HFFc6 (cell line): ENCODE data around the gene MYO18B. TPM values are rescaled to one million over a fixed set of nuclear protein-coding genes. Genes with fewer than 3 reads are reported as not detected.

ENCODE experiments used
- DNase-seq: peaks from one replicate; pipeline ENCODE4 v3.0.0-alpha.2; 2018
- H3K27ac Mint-ChIP-seq: 2 replicates; pipeline ENCODE4 v1.8.0; 2020; ENCODE audit warnings: mild to moderate bottlenecking, mixed read lengths
- H3K27me3 Mint-ChIP-seq: 2 replicates; pipeline ENCODE4 v1.8.0; 2021; ENCODE audit warnings: mild to moderate bottlenecking, moderate library complexity, mixed read lengths; ENCODE audit not compliant: insufficient read depth
- H3K36me3 Mint-ChIP-seq: 2 replicates; pipeline ENCODE4 v1.8.0; 2021; ENCODE audit warnings: low read depth, mixed read lengths
- H3K4me1 Mint-ChIP-seq: 2 replicates; pipeline ENCODE4 v1.8.0; 2020; ENCODE audit warnings: low read depth, mixed read lengths
- H3K4me3 Mint-ChIP-seq: 2 replicates; pipeline ENCODE4 v1.8.0; 2020; ENCODE audit warnings: mild to moderate bottlenecking, moderate library complexity, mixed read lengths
- H3K9me3 Mint-ChIP-seq: 2 replicates; pipeline ENCODE4 v1.8.0; 2020; ENCODE audit warnings: mild to moderate bottlenecking, mixed read lengths
- total RNA-seq, 6 experiments: library from RNA; stranded (reverse); fragmentation: NEBNext Ultra II Directional; extraction: Animal tissue kit (Norgen Biotek cat#: 25700); gene quantifications; 2 replicates in 1 of 6; 3 replicates in 5 of 6; pipeline ENCODE4 v1.2.3, GENCODE V29; 2021
- TF ChIP-seq, protein P1 (sequence below): fragments of 200-600 bp; sonication (generic); IDR thresholded peaks from 2 replicates; pipeline ENCODE4 v1.5.0; 2021; ENCODE audit warnings: antibody characterized with exemption, mild to moderate bottlenecking

Gene MYO18B
- total RNA-seq, 6 experiments from 2014 or later: 0.02 TPM; not detected in 5

GRCh38 chr22:26068571-26068970 lies 326.6 kb downstream of the MYO18B start:
- Mint-ChIP-seq H3K4me3 (no peak overlapping the region), H3K36me3 (0 out of 2 replicates have a peak, but pooled peaks cover 3% of the 10 kb centered on the region), H3K27ac (no peak overlapping the region), H3K27me3 (no peaks in the 10 kb centered on the region; the same call in 1 of the 2 replicates), H3K4me1 (no peaks in the 10 kb centered on the region), H3K9me3 (peaks cover 78% of the 10 kb centered on the region)
- DNase-seq: no peak
- TF ChIP-seq, protein P1, sequence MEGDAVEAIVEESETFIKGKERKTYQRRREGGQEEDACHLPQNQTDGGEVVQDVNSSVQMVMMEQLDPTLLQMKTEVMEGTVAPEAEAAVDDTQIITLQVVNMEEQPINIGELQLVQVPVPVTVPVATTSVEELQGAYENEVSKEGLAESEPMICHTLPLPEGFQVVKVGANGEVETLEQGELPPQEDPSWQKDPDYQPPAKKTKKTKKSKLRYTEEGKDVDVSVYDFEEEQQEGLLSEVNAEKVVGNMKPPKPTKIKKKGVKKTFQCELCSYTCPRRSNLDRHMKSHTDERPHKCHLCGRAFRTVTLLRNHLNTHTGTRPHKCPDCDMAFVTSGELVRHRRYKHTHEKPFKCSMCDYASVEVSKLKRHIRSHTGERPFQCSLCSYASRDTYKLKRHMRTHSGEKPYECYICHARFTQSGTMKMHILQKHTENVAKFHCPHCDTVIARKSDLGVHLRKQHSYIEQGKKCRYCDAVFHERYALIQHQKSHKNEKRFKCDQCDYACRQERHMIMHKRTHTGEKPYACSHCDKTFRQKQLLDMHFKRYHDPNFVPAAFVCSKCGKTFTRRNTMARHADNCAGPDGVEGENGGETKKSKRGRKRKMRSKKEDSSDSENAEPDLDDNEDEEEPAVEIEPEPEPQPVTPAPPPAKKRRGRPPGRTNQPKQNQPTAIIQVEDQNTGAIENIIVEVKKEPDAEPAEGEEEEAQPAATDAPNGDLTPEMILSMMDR: no peak

GRCh38 chr22:26072621-26073020 lies 330.6 kb downstream of the MYO18B start:
- H3K27me3 Mint-ChIP-seq: no peaks in the 10 kb centered on the region; the same call in 1 of the 2 replicates
- TF ChIP-seq, protein P1: no peak
- 0 out of 2 replicates have a peak, but pooled peaks cover 2% of the 10 kb centered on the region for H3K36me3 Mint-ChIP-seq
- H3K4me1 Mint-ChIP-seq: no peaks in the 10 kb centered on the region
- no peak overlapping the region for H3K4me3 Mint-ChIP-seq
- peaks cover 87% of the 10 kb centered on the region for H3K9me3 Mint-ChIP-seq
- H3K27ac Mint-ChIP-seq: no peak overlapping the region
- DNase-seq: no peak

- Mint-ChIP-seq H3K27me3 (no peaks in the 10 kb centered on the region; the same call in 1 of the 2 replicates), H3K36me3 (no peaks in the 10 kb centered on the region), H3K27ac (no peak overlapping the region), H3K4me1 (no peaks in the 10 kb centered on the region), H3K9me3 (peaks cover 82% of the 10 kb centered on the region), H3K4me3 (no peak overlapping the region)
- DNase-seq: no peak
- TF ChIP-seq, protein P1: no peak
These were observed 333.3 kb downstream of the MYO18B start for GRCh38 chr22:26075251-26075650.

- DNase-seq: no peak
- H3K36me3 Mint-ChIP-seq: no peaks in the 10 kb centered on the region
- H3K4me1 Mint-ChIP-seq: no peaks in the 10 kb centered on the region
- H3K27me3 Mint-ChIP-seq: no peaks in the 10 kb centered on the region
- TF ChIP-seq, protein P1: no peak
- H3K27ac Mint-ChIP-seq: no peak overlapping the region
- peaks cover 55% of the 10 kb centered on the region for H3K9me3 Mint-ChIP-seq
- H3K4me3 Mint-ChIP-seq: no peak overlapping the region
These were observed 337.0 kb downstream of the MYO18B start for GRCh38 chr22:26079009-26079408.

Other genes with a start within 250 kb of the MYO18B start
- gene GRK3, start 177.5 kb upstream of the MYO18B start, total RNA-seq: under 1 TPM in 1 of 6 experiments, not detected in 5; 0.05 TPM